Measurements from ENCODE around the gene ZNF710.

DNA sequence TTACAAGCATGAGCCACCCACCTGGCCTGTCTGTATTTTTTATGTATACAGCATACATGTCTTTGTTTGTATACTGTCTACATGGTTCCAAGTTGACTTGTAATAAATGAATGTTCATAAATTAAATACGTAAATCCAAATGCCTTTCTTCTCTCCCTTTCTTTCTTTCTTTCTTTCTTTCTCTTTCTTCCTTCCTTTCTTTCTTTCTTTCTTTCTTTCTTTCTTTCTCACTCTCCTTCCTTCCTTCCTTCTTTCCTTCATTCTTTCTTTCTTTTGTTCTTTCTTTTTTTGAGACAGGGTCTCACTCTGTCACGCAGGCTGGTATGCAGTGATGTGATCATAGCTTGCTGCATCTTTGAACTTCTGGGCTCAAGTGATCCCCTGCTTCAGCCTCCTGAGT, 17.1 kb upstream of the ZNF710 start:
- TF ChIP-seq POLR2A (IDR thresholded peaks at IDR 0.05; ENCODE audit: low read length) (no peak), GATA1 (IDR thresholded peaks at IDR 0.05; ENCODE audit: low read depth, low read length) (no peak)

Data from erythroblast (primary cell).